HUES64 (cell line): ENCODE results near the gene ULK4.

Experiments used
- H3K27ac ChIP-seq: 2 replicates; pipeline ENCODE4 v1.7.0; 2013; ENCODE audit warnings: low read depth, low read length, inconsistent platforms
- H3K27me3 ChIP-seq: 2 replicates; pipeline ENCODE4 v1.6.1; 2013; ENCODE audit warnings: mild to moderate bottlenecking, low read length; ENCODE audit not compliant: insufficient read depth
- H3K36me3 ChIP-seq: 2 replicates; pipeline ENCODE4 v1.6.1; 2013; ENCODE audit warnings: mild to moderate bottlenecking, low read length; ENCODE audit not compliant: insufficient read depth
- H3K4me1 ChIP-seq: 2 replicates; pipeline ENCODE4 v1.6.1; 2013; ENCODE audit warnings: mild to moderate bottlenecking, low read length, moderate library complexity; ENCODE audit not compliant: insufficient read depth
- H3K4me3 ChIP-seq: 2 replicates; pipeline ENCODE4 v1.5.1; 2013; ENCODE audit warnings: mild to moderate bottlenecking, low read length, moderate library complexity
- H3K9ac ChIP-seq: 2 replicates; pipeline ENCODE4 v1.6.1; 2013; ENCODE audit warnings: mild to moderate bottlenecking, low read depth, low read length
- H3K9me3 ChIP-seq: 2 replicates; pipeline ENCODE4 v1.6.1; 2013; ENCODE audit warnings: low read depth, low read length; ENCODE audit not compliant: insufficient read depth
- WGBS: fragments of 150-250, 120-280 bp; methylation state at CpG from one replicate; pipeline ENCODE4 v1.1.7; 2013; ENCODE audit warnings: missing lambda C conversion rate; 5-methylcytosine and 5-hydroxymethylcytosine counted together

Gene ULK4

DNA sequence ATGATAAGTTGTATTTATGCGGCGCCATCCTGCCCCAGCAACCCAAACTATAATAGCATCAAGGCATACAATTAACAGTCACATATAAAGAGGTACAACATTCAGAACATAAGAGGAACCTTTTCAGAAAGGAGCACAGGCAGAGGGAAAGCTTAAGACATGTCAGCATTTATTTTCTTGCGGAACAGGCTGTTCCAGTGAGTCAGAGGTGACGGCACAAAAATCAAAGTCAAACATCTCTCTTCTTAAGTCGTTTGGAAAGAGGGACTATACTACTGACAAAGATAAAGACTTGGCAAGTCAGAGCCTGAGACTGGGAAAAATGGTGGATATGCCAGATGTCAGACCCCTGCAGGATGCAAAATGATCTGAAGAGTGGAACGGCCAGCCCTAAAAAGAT lies 634.2 kb downstream of the ULK4 start:
- Histone ChIP-seq H3K9me3 (no peaks in the 10 kb centered on the region), H3K9ac (no peak overlapping the region), H3K27ac (no peak overlapping the region), H3K36me3 (no peaks in the 10 kb centered on the region), H3K4me3 (no peak overlapping the region), H3K27me3 (no peaks in the 10 kb centered on the region), H3K4me1 (peaks cover 39% of the 10 kb centered on the region)
- WGBS: 86% methylated on average over 4 of the region's 6 CpGs

DNA sequence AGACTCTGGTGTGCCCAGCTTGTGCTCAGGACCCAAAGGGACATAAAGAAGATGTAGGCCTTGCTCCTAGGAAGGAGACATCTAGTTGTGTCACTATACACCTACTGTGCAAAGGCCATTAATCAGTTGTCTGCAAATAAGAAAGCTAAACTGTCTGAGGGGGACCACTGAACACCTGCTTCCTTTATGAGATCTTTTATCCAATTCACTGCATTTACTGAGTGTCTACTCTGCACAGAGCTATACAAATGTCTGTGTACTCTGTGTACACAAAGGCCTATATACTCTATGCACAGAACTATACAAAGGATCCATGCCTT lies 637.8 kb downstream of the ULK4 start:
- H3K27me3 ChIP-seq: no peaks in the 10 kb centered on the region
- no peak overlapping the region for H3K4me3 ChIP-seq
- no peak overlapping the region for H3K9ac ChIP-seq
- no peaks in the 10 kb centered on the region for H3K36me3 ChIP-seq
- H3K9me3 ChIP-seq: no peaks in the 10 kb centered on the region
- peaks cover 48% of the 10 kb centered on the region for H3K4me1 ChIP-seq
- H3K27ac ChIP-seq: no peak overlapping the region

DNA sequence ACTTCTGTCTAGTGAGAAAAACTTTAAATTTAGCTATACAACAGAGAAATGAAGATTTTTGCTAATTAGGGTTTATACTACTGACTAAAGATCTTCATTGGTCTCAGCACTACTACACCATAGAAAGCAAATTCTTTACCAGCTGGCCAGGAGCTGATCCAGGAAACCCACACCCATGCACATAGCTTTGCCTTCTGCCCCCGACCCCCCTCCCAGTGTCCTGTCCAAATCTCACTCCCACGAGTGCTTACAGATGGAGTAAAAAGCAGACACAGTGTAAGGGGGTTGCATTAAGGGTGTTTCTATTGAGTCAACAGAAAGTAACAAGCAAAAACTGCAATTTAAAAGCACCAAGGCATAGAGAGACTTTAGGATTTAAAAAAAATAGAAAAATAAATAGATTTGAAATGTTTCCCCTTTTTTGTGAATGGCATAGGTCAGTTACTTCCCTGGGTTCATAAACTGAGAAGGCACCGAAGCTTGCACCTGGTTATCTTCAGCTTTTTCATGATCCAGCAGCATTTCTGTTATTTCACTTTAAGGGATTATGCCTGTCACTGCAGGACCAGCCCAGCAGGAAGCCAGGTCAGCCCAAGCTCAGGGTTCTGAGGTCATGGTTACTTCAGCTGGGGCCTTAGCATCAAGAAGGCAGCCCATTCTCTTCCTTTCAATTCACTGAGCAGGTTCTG lies 638.3 kb downstream of the ULK4 start:
- H3K9me3 ChIP-seq: no peaks in the 10 kb centered on the region
- H3K36me3 ChIP-seq: no peaks in the 10 kb centered on the region
- no peak overlapping the region for H3K27ac ChIP-seq
- H3K9ac ChIP-seq: no peak overlapping the region
- no peaks in the 10 kb centered on the region for H3K27me3 ChIP-seq
- H3K4me3 ChIP-seq: no peak overlapping the region
- H3K4me1 ChIP-seq: peaks cover 53% of the 10 kb centered on the region
- WGBS: 65% methylated on average over 2 of the region's 3 CpGs

- Histone ChIP-seq H3K9ac (no peak overlapping the region), H3K27ac (no peak overlapping the region), H3K4me3 (no peak overlapping the region), H3K27me3 (no peaks in the 10 kb centered on the region), H3K4me1 (peaks cover 59% of the 10 kb centered on the region), H3K36me3 (no peaks in the 10 kb centered on the region), H3K9me3 (no peaks in the 10 kb centered on the region)
- no CpG with 5 or more reads among the region's 5 CpGs for WGBS
These were observed 640.3 kb downstream of the ULK4 start for GRCh38 chr3:41321642-41321980.

DNA sequence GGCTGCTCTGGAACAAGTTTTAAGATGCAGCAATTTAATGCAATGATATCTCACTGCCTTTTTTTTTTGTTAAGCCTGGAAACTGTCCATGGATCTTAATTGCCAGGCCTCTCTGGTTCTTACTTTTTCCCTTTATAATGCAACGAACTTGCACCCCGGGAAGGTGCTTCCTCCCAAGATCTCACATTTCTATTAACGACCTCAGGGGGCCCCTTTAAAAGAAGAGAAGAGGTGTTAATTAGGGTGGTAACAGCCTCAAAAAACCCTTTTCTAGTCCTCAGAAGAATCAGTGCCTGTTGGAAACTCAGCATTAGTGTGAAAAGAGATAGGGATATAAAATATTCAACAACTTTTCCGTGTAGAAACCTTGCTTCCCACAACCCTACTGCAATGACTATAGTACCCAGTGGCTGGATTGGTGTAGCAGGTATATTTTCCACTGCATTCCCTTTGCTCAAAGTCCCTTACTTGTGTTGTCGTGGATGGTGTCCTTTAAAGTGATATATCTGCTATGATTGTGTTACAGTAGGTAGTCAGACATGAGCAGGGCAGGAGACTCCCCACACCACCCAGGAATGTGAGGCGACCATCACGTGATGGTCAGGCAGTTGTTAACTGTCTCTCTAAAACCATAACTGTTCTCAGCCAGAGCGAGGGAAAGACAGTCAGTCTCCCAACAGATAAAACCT lies 640.8 kb downstream of the ULK4 start:
- 7% methylated on average over 2 of the region's 8 CpGs for WGBS
- Histone ChIP-seq H3K27ac (peak overlapping the region; percentile 78; the same call in 1 of the 2 replicates), H3K9ac (peak overlapping the region; percentile 32; the same call in 1 of the 2 replicates), H3K36me3 (no peaks in the 10 kb centered on the region), H3K27me3 (no peaks in the 10 kb centered on the region), H3K9me3 (no peaks in the 10 kb centered on the region), H3K4me1 (peaks cover 59% of the 10 kb centered on the region), H3K4me3 (peak overlapping the region; percentile 35; the same call in 1 of the 2 replicates)

- WGBS: 70% methylated on average over 2 of the region's 2 CpGs
- Histone ChIP-seq H3K9ac (no peak overlapping the region), H3K36me3 (no peaks in the 10 kb centered on the region), H3K27ac (no peak overlapping the region), H3K27me3 (no peaks in the 10 kb centered on the region), H3K4me1 (peaks cover 47% of the 10 kb centered on the region), H3K4me3 (no peak overlapping the region), H3K9me3 (no peaks in the 10 kb centered on the region)
These were observed 643.4 kb downstream of the ULK4 start for GRCh38 chr3:41318520-41318919.

DNA sequence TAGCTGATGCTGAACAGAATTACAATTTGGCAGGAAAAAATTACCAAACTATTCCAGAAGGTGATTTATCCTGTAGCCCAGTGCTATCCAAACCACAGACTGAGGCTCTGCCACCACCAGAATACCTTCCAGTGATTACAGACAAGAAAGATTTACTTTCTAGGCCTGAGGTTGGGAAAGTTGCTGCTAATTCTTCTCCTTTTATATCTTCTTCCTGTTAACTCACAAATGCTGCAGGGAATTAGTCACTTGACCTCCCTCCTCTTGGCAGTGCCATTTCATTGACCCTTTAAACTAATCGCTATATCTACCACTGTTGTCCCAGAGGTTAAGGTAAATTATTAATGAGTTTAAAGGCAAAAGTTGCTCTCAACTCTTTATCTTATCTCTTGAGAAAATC lies 644.2 kb downstream of the ULK4 start:
- H3K27ac ChIP-seq: no peak overlapping the region
- H3K4me3 ChIP-seq: no peak overlapping the region
- no peaks in the 10 kb centered on the region for H3K27me3 ChIP-seq
- H3K9me3 ChIP-seq: no peaks in the 10 kb centered on the region
- peaks cover 43% of the 10 kb centered on the region for H3K4me1 ChIP-seq
- WGBS: no CpG with 5 or more reads among the region's 1 CpG
- H3K36me3 ChIP-seq: no peaks in the 10 kb centered on the region
- H3K9ac ChIP-seq: no peak overlapping the region

- Histone ChIP-seq H3K4me1 (peaks cover 39% of the 10 kb centered on the region), H3K9ac (no peak overlapping the region), H3K4me3 (no peak overlapping the region), H3K27ac (no peak overlapping the region), H3K36me3 (no peaks in the 10 kb centered on the region), H3K27me3 (no peaks in the 10 kb centered on the region), H3K9me3 (no peaks in the 10 kb centered on the region)
- 98% methylated on average over 6 of the region's 6 CpGs for WGBS
These were observed 644.6 kb downstream of the ULK4 start for GRCh38 chr3:41317298-41317697.

DNA sequence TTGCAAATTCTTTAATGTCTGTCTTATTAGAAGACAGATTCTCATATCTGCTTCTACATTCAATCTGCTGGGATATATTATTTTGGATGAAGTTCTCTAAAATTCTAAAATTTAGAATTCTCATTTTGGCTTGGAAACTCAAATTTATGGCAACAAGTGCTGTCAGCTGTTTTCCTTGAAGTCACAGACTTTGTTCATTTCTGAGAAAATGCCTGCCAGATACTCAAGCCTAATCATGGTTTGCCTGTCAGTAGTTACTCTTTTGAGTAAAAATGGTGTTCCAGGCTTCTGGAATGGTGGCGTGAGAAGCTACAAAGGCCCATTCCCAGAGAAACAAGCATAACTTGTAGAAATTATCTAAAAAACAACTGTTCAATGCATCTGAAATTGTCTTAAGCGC lies 646.8 kb downstream of the ULK4 start:
- Histone ChIP-seq H3K27ac (no peak overlapping the region), H3K9ac (no peak overlapping the region)
- WGBS: 50% methylated on average over 2 of the region's 2 CpGs

DNA sequence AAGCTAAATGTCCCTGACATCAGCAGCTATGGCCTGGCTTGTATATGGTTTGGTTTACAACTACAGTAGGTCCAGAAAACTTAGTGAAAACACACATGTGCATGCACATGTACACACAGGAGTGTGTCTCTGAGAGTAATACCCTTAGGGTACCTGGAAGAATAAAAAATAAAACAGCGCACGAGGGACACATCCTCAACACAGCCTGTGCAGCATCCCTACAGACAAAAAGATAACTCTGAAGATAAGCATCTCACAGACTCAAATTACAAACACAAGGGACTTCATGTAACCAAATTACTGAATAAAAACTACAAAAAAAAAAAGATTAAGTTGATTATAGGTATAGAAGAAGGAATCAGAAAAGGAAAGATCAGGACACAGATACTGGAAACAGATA lies 653.8 kb downstream of the ULK4 start:
- Histone ChIP-seq H3K27ac (no peak overlapping the region), H3K4me1 (no peaks in the 10 kb centered on the region), H3K27me3 (no peaks in the 10 kb centered on the region), H3K4me3 (no peak overlapping the region), H3K9me3 (no peaks in the 10 kb centered on the region), H3K36me3 (no peaks in the 10 kb centered on the region), H3K9ac (no peak overlapping the region)
- WGBS: 100% methylated on average over 2 of the region's 2 CpGs

More for the DNA sequence above, 646.8 kb downstream of the ULK4 start:
- Histone ChIP-seq H3K27me3 (no peaks in the 10 kb centered on the region), H3K36me3 (no peaks in the 10 kb centered on the region), H3K9me3 (no peaks in the 10 kb centered on the region), H3K4me1 (peaks cover 28% of the 10 kb centered on the region), H3K4me3 (no peak overlapping the region)

- no peaks in the 10 kb centered on the region for H3K36me3 ChIP-seq
- H3K4me3 ChIP-seq: no peak overlapping the region
- H3K27me3 ChIP-seq: no peaks in the 10 kb centered on the region
- H3K27ac ChIP-seq: no peak overlapping the region
- no peaks in the 10 kb centered on the region for H3K9me3 ChIP-seq
- 91% methylated on average over 2 of the region's 2 CpGs for WGBS
- no peaks in the 10 kb centered on the region for H3K4me1 ChIP-seq
- H3K9ac ChIP-seq: no peak overlapping the region
These were observed 654.8 kb downstream of the ULK4 start for GRCh38 chr3:41307065-41307464.

DNA sequence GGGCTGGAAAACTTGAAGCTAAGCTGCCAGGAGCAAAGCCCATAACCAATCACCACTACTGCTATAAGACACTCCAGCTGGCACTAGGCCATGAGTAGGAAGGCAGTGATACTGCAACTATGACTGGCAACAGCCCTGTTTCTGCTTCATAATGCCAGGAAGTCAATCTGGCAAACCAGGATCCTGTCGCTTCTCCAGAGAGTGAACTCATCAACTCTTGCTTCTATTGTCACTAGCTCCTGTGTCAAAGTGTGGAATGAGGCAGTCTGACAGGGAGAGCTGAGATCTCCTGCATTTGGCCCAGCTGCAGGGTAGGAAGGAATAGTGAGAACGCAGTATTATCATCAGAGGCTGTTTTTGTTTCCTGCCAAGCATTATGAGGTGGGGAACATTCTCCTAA lies 657.3 kb downstream of the ULK4 start:
- no peak overlapping the region for H3K9ac ChIP-seq
- H3K27ac ChIP-seq: no peak overlapping the region
- no peaks in the 10 kb centered on the region for H3K4me1 ChIP-seq
- H3K36me3 ChIP-seq: no peaks in the 10 kb centered on the region
- no peaks in the 10 kb centered on the region for H3K9me3 ChIP-seq
- no peaks in the 10 kb centered on the region for H3K27me3 ChIP-seq
- H3K4me3 ChIP-seq: no peak overlapping the region
- WGBS: 93% methylated on average over 2 of the region's 2 CpGs
